Activated T-helper 2 cell treated with anti-CD3 and anti-CD28 coated beads, Interferon-gamma antibody, Interleukin-2, Interleukin-4, amounts not matched to agents 10 μg/mL and 5 μg/mL and 100 μg/mL, durations not matched to agents 14 hours and 24 hours and 36 hours (primary cell): ENCODE data around the gene COL15A1. TPM values are rescaled to one million over a fixed set of nuclear protein-coding genes. Genes with fewer than 3 reads are reported as not detected.

Experiments used
- DNase-seq: peaks from one replicate; pipeline ENCODE4 v3.0.0; 2021; ENCODE audit warnings: low spot score
- H3K27ac Mint-ChIP-seq: one replicate; pipeline ENCODE4 v1.8.0; 2021; ENCODE audit warnings: mixed read lengths
- H3K27me3 Mint-ChIP-seq: one replicate; pipeline ENCODE4 v1.8.0; 2021; ENCODE audit warnings: low read depth, mixed read lengths
- H3K36me3 Mint-ChIP-seq: one replicate; pipeline ENCODE4 v1.8.0; 2021; ENCODE audit warnings: low read depth, mixed read lengths
- H3K4me1 Mint-ChIP-seq: one replicate; pipeline ENCODE4 v1.8.0; 2021; ENCODE audit warnings: low read depth, mixed read lengths
- H3K4me3 Mint-ChIP-seq: one replicate; pipeline ENCODE4 v1.8.0; 2021; ENCODE audit warnings: low read depth, mild to moderate bottlenecking, moderate library complexity, mixed read lengths
- H3K9me3 Mint-ChIP-seq: one replicate; pipeline ENCODE4 v1.8.0; 2021; ENCODE audit warnings: mixed read lengths
- intact Hi-C: fragments of 100-400 bp; cut with micrococcal nuclease; formaldehyde crosslinking; loops from one replicate; pipeline ENCODE4 v1.15.1; 2023
- total RNA-seq: library from RNA; stranded (reverse); gene quantifications from 2 replicates; pipeline ENCODE4 v1.2.3, GENCODE V29; 2022

COL15A1 gene
- total RNA-seq, 1 donor from 2014 or later = not detected

- peak; percentile 76 for DNase-seq
- Mint-ChIP-seq H3K27ac (peak overlapping the region; percentile 81), H3K27me3 (peaks cover 3% of the 10 kb centered on the region), H3K4me1 (peaks cover 59% of the 10 kb centered on the region), H3K36me3 (no peaks in the 10 kb centered on the region), H3K4me3 (peak overlapping the region; percentile 73), H3K9me3 (peaks cover 11% of the 10 kb centered on the region)
- intact Hi-C loops = loop anchor here (1.0 to 5.0 kb wide), 7 partner anchors 19 to 764 kb away; partner anchors contain the start of genes NR4A3 and TGFBR1
Observed at GRCh38 chr9:99057665-99058625, 114.2 kb downstream of the COL15A1 start.

- H3K4me3 Mint-ChIP-seq = peak overlapping the region; percentile 35
- peaks cover 53% of the 10 kb centered on the region for H3K4me1 Mint-ChIP-seq
- intact Hi-C loops = loop anchor here (1.0 to 5.0 kb wide), 5 partner anchors 18 to 763 kb away; partner anchors contain the start of gene NR4A3
- peak overlapping the region; percentile 81 for H3K27ac Mint-ChIP-seq
- peaks cover 6% of the 10 kb centered on the region for H3K27me3 Mint-ChIP-seq
- DNase-seq = no peak
- H3K36me3 Mint-ChIP-seq = no peaks in the 10 kb centered on the region
- peaks cover 11% of the 10 kb centered on the region for H3K9me3 Mint-ChIP-seq
Observed at GRCh38 chr9:99058964-99059921, 115.5 kb downstream of the COL15A1 start.

DNA sequence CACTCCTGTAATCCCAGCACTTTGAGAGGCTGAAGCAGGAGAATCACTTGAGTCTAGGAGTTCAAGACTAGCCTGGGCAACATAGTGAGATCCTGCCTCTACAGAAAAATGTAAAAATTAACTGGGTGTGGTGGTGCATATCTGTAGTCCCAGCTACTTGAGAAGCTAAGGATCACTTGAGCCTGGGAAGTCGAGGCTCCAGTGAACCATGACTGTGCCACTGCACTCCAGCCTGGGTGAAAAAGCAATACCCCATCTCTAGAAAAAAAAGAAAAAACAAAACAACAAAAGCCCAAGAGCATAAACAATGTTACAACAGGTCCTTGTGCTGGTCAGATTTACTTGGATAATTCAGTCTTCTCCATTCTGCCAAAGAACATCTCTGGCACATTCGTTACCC is 116.9 kb downstream of the COL15A1 start:
- Mint-ChIP-seq H3K27ac (no peak overlapping the region), H3K27me3 (peaks cover 8% of the 10 kb centered on the region), H3K4me1 (peaks cover 52% of the 10 kb centered on the region), H3K9me3 (peaks cover 8% of the 10 kb centered on the region), H3K4me3 (no peak overlapping the region), H3K36me3 (no peaks in the 10 kb centered on the region)
- DNase-seq = no peak
- intact Hi-C loops = no loop called here

DNA sequence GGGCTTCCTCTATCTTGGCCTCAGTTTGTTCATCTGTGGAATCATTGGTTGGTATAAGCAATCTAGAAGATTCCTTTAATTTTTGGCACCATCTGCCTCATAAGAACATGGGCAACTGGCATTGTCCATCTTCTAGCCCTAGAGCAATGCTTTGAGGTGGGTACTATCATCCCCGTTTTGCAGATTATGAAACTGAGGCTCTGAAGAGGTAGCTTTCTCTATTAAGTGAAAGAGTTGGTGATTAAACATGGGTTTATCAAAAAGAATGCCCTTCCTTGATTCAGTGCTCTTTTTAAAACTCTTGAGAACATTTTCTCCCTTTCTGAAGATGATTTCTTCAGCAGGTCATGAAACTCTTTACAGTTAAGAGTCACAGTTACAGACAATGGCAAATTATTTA is 118.8 kb downstream of the COL15A1 start:
- no peaks in the 10 kb centered on the region for H3K36me3 Mint-ChIP-seq
- peaks cover 35% of the 10 kb centered on the region for H3K4me1 Mint-ChIP-seq
- H3K9me3 Mint-ChIP-seq = no peaks in the 10 kb centered on the region
- DNase-seq = no peak
- peaks cover 8% of the 10 kb centered on the region for H3K27me3 Mint-ChIP-seq
- no peak overlapping the region for H3K27ac Mint-ChIP-seq
- intact Hi-C loops = no loop called here
- H3K4me3 Mint-ChIP-seq = no peak overlapping the region

DNA sequence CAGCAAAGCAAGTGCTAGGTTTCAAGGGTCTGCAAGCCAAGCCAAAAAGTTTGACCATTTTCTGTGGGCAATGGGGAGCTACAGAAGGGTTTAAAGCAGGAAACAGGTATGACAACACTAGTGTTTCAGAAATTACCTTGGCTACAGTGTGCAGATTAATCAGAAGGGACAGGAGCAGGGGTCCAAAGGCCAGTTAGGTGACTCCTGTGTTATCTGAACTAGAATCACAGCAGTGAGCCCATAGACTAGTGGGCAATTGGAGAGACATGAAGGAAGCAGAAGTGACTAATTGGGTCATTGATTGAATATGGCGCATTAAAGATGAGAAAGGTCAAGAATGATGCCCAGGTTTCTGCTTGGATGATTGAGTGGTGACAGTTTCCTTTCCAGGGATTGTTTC is 119.8 kb downstream of the COL15A1 start:
- peaks cover 8% of the 10 kb centered on the region for H3K27me3 Mint-ChIP-seq
- H3K4me3 Mint-ChIP-seq = no peak overlapping the region
- intact Hi-C loops = no loop called here
- H3K27ac Mint-ChIP-seq = no peak overlapping the region
- H3K36me3 Mint-ChIP-seq = no peaks in the 10 kb centered on the region
- H3K4me1 Mint-ChIP-seq = peaks cover 28% of the 10 kb centered on the region
- DNase-seq = no peak
- no peaks in the 10 kb centered on the region for H3K9me3 Mint-ChIP-seq

GRCh38 chr9:99066571-99066970 is 122.9 kb downstream of the COL15A1 start:
- no peak for DNase-seq
- no peak overlapping the region for H3K4me3 Mint-ChIP-seq
- peaks cover 7% of the 10 kb centered on the region for H3K36me3 Mint-ChIP-seq
- H3K9me3 Mint-ChIP-seq = no peaks in the 10 kb centered on the region
- H3K27ac Mint-ChIP-seq = no peak overlapping the region
- H3K27me3 Mint-ChIP-seq = peaks cover 8% of the 10 kb centered on the region
- intact Hi-C loops = no loop called here
- peaks cover 34% of the 10 kb centered on the region for H3K4me1 Mint-ChIP-seq

- H3K27ac Mint-ChIP-seq = peak overlapping the region; percentile 13
- peaks cover 34% of the 10 kb centered on the region for H3K4me1 Mint-ChIP-seq
- H3K9me3 Mint-ChIP-seq = no peaks in the 10 kb centered on the region
- no peak for DNase-seq
- peaks cover 8% of the 10 kb centered on the region for H3K36me3 Mint-ChIP-seq
- intact Hi-C loops = no loop called here
- H3K27me3 Mint-ChIP-seq = peaks cover 2% of the 10 kb centered on the region
- no peak overlapping the region for H3K4me3 Mint-ChIP-seq
Observed at GRCh38 chr9:99069075-99069474, 125.4 kb downstream of the COL15A1 start.

DNA sequence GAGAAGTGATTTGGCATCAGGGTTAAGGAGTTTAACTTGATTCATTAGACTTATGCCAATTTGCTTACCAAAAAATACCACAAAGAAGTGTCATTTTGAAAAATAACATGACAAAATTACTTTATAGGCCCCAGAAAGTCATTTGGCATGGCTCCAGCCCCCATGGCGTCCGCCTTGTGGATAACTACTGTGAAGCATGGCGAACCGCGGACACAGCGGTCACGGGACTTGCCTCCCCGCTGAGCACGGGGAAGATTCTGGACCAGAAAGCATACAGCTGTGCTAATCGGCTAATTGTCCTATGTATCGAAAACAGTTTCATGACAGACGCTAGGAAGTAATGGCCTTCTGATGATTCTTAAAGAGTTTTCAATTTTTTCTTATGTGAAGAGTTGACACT is 125.8 kb downstream of the COL15A1 start:
- DNase-seq = no peak
- intact Hi-C loops = no loop called here
- no peak overlapping the region for H3K27ac Mint-ChIP-seq
- peaks cover 2% of the 10 kb centered on the region for H3K27me3 Mint-ChIP-seq
- H3K9me3 Mint-ChIP-seq = no peaks in the 10 kb centered on the region
- H3K4me1 Mint-ChIP-seq = peaks cover 34% of the 10 kb centered on the region
- H3K36me3 Mint-ChIP-seq = peaks cover 8% of the 10 kb centered on the region
- H3K4me3 Mint-ChIP-seq = no peak overlapping the region

DNA sequence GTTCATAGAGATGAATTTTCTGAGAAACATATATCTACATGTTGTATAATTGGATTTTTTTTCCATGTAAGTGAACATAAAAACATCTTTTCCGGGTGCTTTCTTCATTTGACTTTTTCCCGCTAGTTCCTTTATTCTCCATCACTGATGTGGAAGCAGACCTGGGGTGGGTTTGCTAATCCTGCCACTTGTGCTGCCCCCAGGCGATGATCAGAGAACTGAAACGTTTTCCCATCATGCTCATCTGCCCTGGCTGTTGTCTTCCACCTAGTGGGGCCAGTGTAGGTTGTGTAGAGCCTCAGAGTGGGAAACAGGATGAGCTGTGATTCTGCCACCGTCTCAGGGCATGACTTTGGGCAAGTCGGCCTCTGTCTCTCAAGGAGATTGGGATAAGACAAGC is 127.0 kb downstream of the COL15A1 start:
- H3K4me1 Mint-ChIP-seq = peaks cover 43% of the 10 kb centered on the region
- H3K27me3 Mint-ChIP-seq = no peaks in the 10 kb centered on the region
- peaks cover 8% of the 10 kb centered on the region for H3K36me3 Mint-ChIP-seq
- H3K9me3 Mint-ChIP-seq = no peaks in the 10 kb centered on the region
- no peak overlapping the region for H3K4me3 Mint-ChIP-seq
- no peak for DNase-seq
- no peak overlapping the region for H3K27ac Mint-ChIP-seq
- intact Hi-C loops = no loop called here

GRCh38 chr9:99071313-99072039 is 127.8 kb downstream of the COL15A1 start:
- no peak for DNase-seq
- H3K4me1 Mint-ChIP-seq = peaks cover 48% of the 10 kb centered on the region
- H3K27me3 Mint-ChIP-seq = no peaks in the 10 kb centered on the region
- no peak overlapping the region for H3K27ac Mint-ChIP-seq
- peaks cover 8% of the 10 kb centered on the region for H3K36me3 Mint-ChIP-seq
- no peak overlapping the region for H3K4me3 Mint-ChIP-seq
- H3K9me3 Mint-ChIP-seq = no peaks in the 10 kb centered on the region
- intact Hi-C loops = no loop called here

GRCh38 chr9:99072040-99072394 is 128.3 kb downstream of the COL15A1 start:
- intact Hi-C loops = no loop called here
- Mint-ChIP-seq H3K4me3 (no peak overlapping the region), H3K27ac (no peak overlapping the region), H3K36me3 (peaks cover 8% of the 10 kb centered on the region), H3K27me3 (no peaks in the 10 kb centered on the region), H3K9me3 (no peaks in the 10 kb centered on the region), H3K4me1 (peaks cover 53% of the 10 kb centered on the region)
- DNase-seq = no peak

GRCh38 chr9:99073347-99073746 is 129.6 kb downstream of the COL15A1 start:
- peaks cover 8% of the 10 kb centered on the region for H3K36me3 Mint-ChIP-seq
- no peaks in the 10 kb centered on the region for H3K27me3 Mint-ChIP-seq
- no peak overlapping the region for H3K27ac Mint-ChIP-seq
- peaks cover 57% of the 10 kb centered on the region for H3K4me1 Mint-ChIP-seq
- H3K9me3 Mint-ChIP-seq = no peaks in the 10 kb centered on the region
- no peak for DNase-seq
- no peak overlapping the region for H3K4me3 Mint-ChIP-seq
- intact Hi-C loops = no loop called here
